NB4 (cell line): ENCODE data around the gene TRIM42.

Experiments used
- DNase-seq: peaks from one replicate; pipeline ENCODE4 v3.0.0; 2010; ENCODE audit warnings: low read depth
- H3K4me3 ChIP-seq: one replicate; pipeline ENCODE4 v1.5.1; 2011; ENCODE audit warnings: mild to moderate bottlenecking, low read depth, low read length, moderate library complexity
- CTCF ChIP-seq: IDR thresholded peaks from one replicate; pipeline ENCODE4 v1.5.1; 2012; ENCODE audit warnings: low read depth, low read length
- MAX ChIP-seq: IDR thresholded peaks from 2 replicates; pipeline ENCODE4 v1.6.1; 2011; ENCODE audit warnings: low read depth, low read length
- MYC ChIP-seq: IDR thresholded peaks from 2 replicates; pipeline ENCODE4 v1.6.1; 2011; ENCODE audit warnings: low read depth, low read length
- POLR2A ChIP-seq: IDR thresholded peaks from 2 replicates; pipeline ENCODE4 v1.6.1; 2011; ENCODE audit warnings: mild to moderate bottlenecking; ENCODE audit not compliant: insufficient read length; ENCODE audit errors: extremely low read depth

Gene TRIM42

GRCh38 chr3:140636406-140637138, 41.3 kb upstream of the TRIM42 start:
- DNase-seq: no peak
- TF ChIP-seq POLR2A (no peak), MAX (no peak), CTCF (no peak), MYC (no peak)
- no peak overlapping the region for H3K4me3 ChIP-seq

GRCh38 chr3:140651287-140651686, 26.6 kb upstream of the TRIM42 start:
- TF ChIP-seq POLR2A: no peak
- no peak for TF ChIP-seq MAX
- no peak for TF ChIP-seq MYC
- no peak for TF ChIP-seq CTCF
- H3K4me3 ChIP-seq: no peak overlapping the region
- DNase-seq: no peak

GRCh38 chr3:140655678-140656077, 22.2 kb upstream of the TRIM42 start:
- TF ChIP-seq CTCF (no peak), MAX (no peak), POLR2A (no peak), MYC (no peak)
- H3K4me3 ChIP-seq: no peak overlapping the region
- DNase-seq: no peak

- no peak for DNase-seq
- no peak for TF ChIP-seq MAX
- TF ChIP-seq CTCF: no peak
- TF ChIP-seq MYC: no peak
- no peak for TF ChIP-seq POLR2A
- no peak overlapping the region for H3K4me3 ChIP-seq
These were observed 13.8 kb upstream of the TRIM42 start for GRCh38 chr3:140664111-140664510.

- no peak for DNase-seq
These were observed 4.7 kb downstream of the TRIM42 start for GRCh38 chr3:140682586-140682985.

More at GRCh38 chr3:140682586-140682985, 4.7 kb downstream of the TRIM42 start:
- no peak for TF ChIP-seq MYC
- TF ChIP-seq CTCF: no peak
- TF ChIP-seq POLR2A: no peak
- TF ChIP-seq MAX: no peak
- no peak overlapping the region for H3K4me3 ChIP-seq
